ENCODE results near the gene HEATR1.

- TF ChIP-seq CTCF (IDR thresholded peaks at IDR 0.05; ENCODE audit: low read depth, low read length, poor library complexity, severe bottlenecking) (no peak), EZH2phosphoT487 (IDR thresholded peaks at IDR 0.05; ENCODE audit: borderline replicate concordance, low read length) (no peak)
These were observed 79.5 kb downstream of the HEATR1 start for GRCh38 chr1:236524895-236525184.
